Kidney (tissue), 14 donors: Measurements from ENCODE around the gene LDLRAD4. TPM values are rescaled to one million over a fixed set of nuclear protein-coding genes. Genes with fewer than 3 reads are reported as not detected.
"Not testable (repeated sequence)": the region's sequence is repeated elsewhere in the genome, so short reads cannot be mapped to it uniquely, and the experiment has no call there.

Source experiments
- DNase-seq, 5 donors: peaks; one replicate each; pipeline ENCODE4 v3.0.0-alpha.2; 2013 to 2020
- FAIRE-seq: peaks from 2 replicates; lab custom pipeline; 2012; peaks lifted over from hg19 to GRCh38; lab: Jason Lieb, UNC
- H3K27ac ChIP-seq, 2 donors: one replicate each; pipeline ENCODE4 v1.7.0; 2013; ENCODE audit warnings: low read depth in 2 of 2, low read length in 2 of 2, inconsistent platforms in 1 of 2
- H3K27me3 ChIP-seq: one replicate; pipeline ENCODE4 v1.7.1; 2013; ENCODE audit warnings: low read length, inconsistent platforms; ENCODE audit not compliant: control insufficient read depth, insufficient read depth
- H3K36me3 ChIP-seq, 3 donors: one replicate each; pipeline versions ENCODE4 v1.7.0 to v1.7.1; 2013; ENCODE audit warnings: low read length in 3 of 3, control low read depth in 1 of 3, inconsistent platforms in 1 of 3; ENCODE audit not compliant: insufficient read depth in 3 of 3, control insufficient read depth in 2 of 3
- H3K4me1 ChIP-seq, 3 donors: one replicate each; pipeline versions ENCODE4 v1.7.0 to v1.7.1; 2013; ENCODE audit warnings: low read length in 3 of 3, inconsistent platforms in 1 of 3, low read depth in 1 of 3; ENCODE audit not compliant: control insufficient read depth in 2 of 3, insufficient read depth in 2 of 3
- H3K4me3 ChIP-seq, 3 donors: one replicate each; pipeline versions ENCODE4 v1.7.0 to v1.8.1; 2013; ENCODE audit warnings: low read length in 3 of 3, control low read depth in 1 of 3, inconsistent platforms in 1 of 3
- H3K9ac ChIP-seq, 3 donors: one replicate each; pipeline versions ENCODE4 v1.7.0 to v1.7.1; 2013; ENCODE audit warnings: low read length in 3 of 3, control low read depth in 1 of 3, inconsistent platforms in 1 of 3
- H3K9me3 ChIP-seq, 3 donors: one replicate each; pipeline versions ENCODE4 v1.7.0 to v1.7.1; 2013; ENCODE audit warnings: low read length in 3 of 3, control low read depth in 1 of 3, inconsistent platforms in 1 of 3; ENCODE audit not compliant: control insufficient read depth in 2 of 3, insufficient read depth in 1 of 3
- CTCF ChIP-seq: IDR thresholded peaks from 3 replicates; pipeline ENCODE4 v1.5.1; 2012; ENCODE audit warnings: mild to moderate bottlenecking, moderate library complexity, borderline replicate concordance; ENCODE audit not compliant: insufficient read depth; ENCODE audit errors: extremely low read depth
- intact Hi-C: fragments of 100-400 bp; cut with DNase I; formaldehyde crosslinking; loops from one replicate; pipeline ENCODE4 v1.11.1; 2022
- polyA plus RNA-seq: library from polyadenylated mRNA; stranded (reverse); fragments of 350-450 nt; fragmentation: Illumina TruSeq; extraction: RNeasy Lipid Tissue Mini Kit (QIAGEN cat#74804); gene quantifications from one replicate; pipeline ENCODE4 v1.2.3, GENCODE V29; 2014; ENCODE audit warnings: low read depth, low replicate concordance; ENCODE audit not compliant: insufficient read depth
- total RNA-seq: library from RNA; stranded (reverse); fragmentation: NEBNext Ultra II Directional; extraction: Animal tissue kit (Norgen Biotek cat#: 25700); gene quantifications from one replicate; pipeline ENCODE4 v1.2.1, GENCODE V29; 2021
- donor health status: control.
- donor health status: control.
- donor health status: control.
- donor health status: control.
- donor health status: control.
- donor health status: DM: yes; HTN: yes; CAD: no.
- donor health status: Normal renal cell carcinoma (clear cell type).

LDLRAD4 gene
- total and polyA plus RNA-seq, 2 donors from 2014 or later, result 2.3 to 42.3 TPM

GRCh38 chr18:13688191-13689136 is 469.9 kb downstream of the LDLRAD4 start:
- DNase-seq (no peak), FAIRE-seq (no peak)
- peaks cover 0 to 3% (median 0%) of the 10 kb centered on the region in 3 donors for H3K4me1 ChIP-seq
- H3K27me3 ChIP-seq, result no peaks in the 10 kb centered on the region
- no peaks in the 10 kb centered on the region for H3K36me3 ChIP-seq
- H3K9me3 ChIP-seq, result no peaks in the 10 kb centered on the region
- TF ChIP-seq CTCF, result no peak
- no peak overlapping the region for H3K9ac ChIP-seq
- H3K4me3 ChIP-seq, result no peak overlapping the region
- intact Hi-C loops, result no loop called here
- no peak overlapping the region for H3K27ac ChIP-seq

- H3K4me3 ChIP-seq, H3K9ac ChIP-seq, H3K27me3 ChIP-seq, H3K4me1 ChIP-seq, H3K9me3 ChIP-seq, H3K36me3 ChIP-seq, H3K27ac ChIP-seq, FAIRE-seq, DNase-seq, intact Hi-C loops: not testable (repeated sequence)
Observed at GRCh38 chr18:13690060-13690459, 471.5 kb downstream of the LDLRAD4 start.

GRCh38 chr18:13695337-13695736 is 476.8 kb downstream of the LDLRAD4 start:
- H3K27ac ChIP-seq, FAIRE-seq, H3K4me3 ChIP-seq, H3K27me3 ChIP-seq, H3K9me3 ChIP-seq, H3K9ac ChIP-seq, H3K36me3 ChIP-seq, DNase-seq, H3K4me1 ChIP-seq, intact Hi-C loops: not testable (repeated sequence)

GRCh38 chr18:13696961-13697360 is 478.4 kb downstream of the LDLRAD4 start:
- Histone ChIP-seq H3K9me3 (peaks cover 0 to 5% (median 0%) of the 10 kb centered on the region in 3 donors), H3K9ac (no peak overlapping the region), H3K27me3 (no peaks in the 10 kb centered on the region), H3K4me3 (no peak overlapping the region), H3K36me3 (no peaks in the 10 kb centered on the region), H3K27ac (no peak overlapping the region), H3K4me1 (no peaks in the 10 kb centered on the region)
- no peak for DNase-seq
- no peak for FAIRE-seq
- intact Hi-C loops, result no loop called here
- no peak for TF ChIP-seq CTCF
